Heart left ventricle (tissue), 16 donors: ENCODE measurements around the gene DEPP1. TPM values are rescaled to one million over a fixed set of nuclear protein-coding genes. Genes with fewer than 3 reads are reported as not detected.

Source experiments
- ATAC-seq, 4 donors: fragments of 200-7000 bp; cut with Tn5 transposase; one replicate each; pipeline ENCODE4 v1.9.1; 2020 to 2022; ENCODE audit warnings: moderate library complexity in 4 of 4, mild to moderate bottlenecking in 3 of 4, moderate number of reproducible peaks in 1 of 4
- DNase-seq, 5 donors: peaks; one replicate each; pipeline ENCODE4 v3.0.0-alpha.2; 2020
- H3K27ac ChIP-seq, 12 donors: fragments of 200-600 bp; sonication (generic) in 4 of 12; one replicate each; pipeline versions ENCODE4 v1.5.0 to v1.8.0; 2016 to 2022; ENCODE audit warnings: mild to moderate bottlenecking in 2 of 12
- H3K27me3 ChIP-seq, 9 donors: fragments of 200-600 bp; sonication (generic) in 2 of 9; one replicate each; pipeline versions ENCODE4 v1.5.1 to v1.8.0; 2016 to 2022; ENCODE audit warnings: mild to moderate bottlenecking in 3 of 9
- H3K36me3 ChIP-seq, 9 donors: fragments of 200-600 bp; sonication (generic) in 2 of 9; one replicate each; pipeline versions ENCODE4 v1.5.0 to v1.8.0; 2018 to 2022; ENCODE audit warnings: mild to moderate bottlenecking in 2 of 9
- H3K4me1 ChIP-seq, 12 donors: fragments of 200-600 bp; sonication (generic) in 4 of 12; one replicate each; pipeline versions ENCODE4 v1.5.0 to v1.8.0; 2016 to 2022; ENCODE audit warnings: mild to moderate bottlenecking in 3 of 12
- H3K4me3 ChIP-seq, 12 donors: fragments of 200-600 bp; sonication (generic) in 4 of 12; one replicate each; pipeline versions ENCODE4 v1.5.0 to v1.8.0; 2017 to 2022; ENCODE audit warnings: mild to moderate bottlenecking in 9 of 12, moderate library complexity in 4 of 12
- H3K9me3 ChIP-seq, 12 donors: fragments of 200-600 bp; sonication (generic) in 4 of 12; one replicate each; pipeline versions ENCODE4 v1.5.0 to v1.8.0; 2016 to 2022; ENCODE audit warnings: mild to moderate bottlenecking in 1 of 12
- CTCF ChIP-seq, 12 donors: fragments of 200-600 bp; sonication (generic) in 4 of 12; IDR thresholded peaks; one replicate each; pipeline versions ENCODE4 v1.5.0 to v1.8.0; 2018 to 2022; ENCODE audit warnings: antibody characterized with exemption in 12 of 12, mild to moderate bottlenecking in 5 of 12
- POLR2A ChIP-seq, 2 donors: fragments of 450-650 bp; IDR thresholded peaks; one replicate each; pipeline ENCODE4 v1.6.1; 2017; ENCODE audit warnings: antibody characterized with exemption in 2 of 2, mild to moderate bottlenecking in 2 of 2, moderate library complexity in 2 of 2
- WGBS, 4 donors: extraction: QIAGEN DNeasy Blood & Tissue Kit in 2 of 4; methylation state at CpG; one replicate each; pipeline versions ENCODE4 v1.1.5 to v1.1.7; 2013 to 2018; 5-methylcytosine and 5-hydroxymethylcytosine counted together
- intact Hi-C, 10 donors: fragments of 100-400 bp; cut with DNase I; formaldehyde crosslinking; loops; one replicate each; pipeline versions ENCODE4 v1.11.1 to v1.14.2; 2022
- polyA plus RNA-seq, 2 donors: library from polyadenylated mRNA; stranded (reverse); fragments of 200-250 nt; gene quantifications; one replicate each; pipeline ENCODE4 v1.2.3, GENCODE V29; 2013
- total RNA-seq, 9 donors: library from RNA; depleted of rRNA in 2 of 9; stranded (reverse); fragments of >200 nt in 2 of 9; fragmentation: NEBNext Ultra II Directional in 3 of 9; extraction: Animal tissue kit (Norgen Biotek cat#: 25700) in 3 of 9; gene quantifications; one replicate each; pipeline versions ENCODE4 v1.1.0 to v1.2.4, GENCODE V29; 2016 to 2023
- donor health status: ischemic (EF 13 %, LVEDD 7.1; RV severe dilation, severe dysfunction).
- donor health status: healthy with polysubstance abuse.
- donor health status: DM: no; HTN: yes; CAD: no.
- donor health status: DM: no; HTN: no; CAD: no.
- donor health status: ischemic (EF 25% LVEDD 6.9; RV normal size, moderate dysfunction).
- donor health status: ischemic (EF 25% LVEDD 5.7; RV mildly dilated, moderate dysfunction).
- donor health status: healthy.
- donor health status: DM: yes; HTN: yes; CAD: no.
- donor health status: ischemic (EF 35%, LVEDD 5.7; RV mildly dilated, moderate dysfunction).
- donor health status: nonischemic (EF 11% LVEDD 7.7; RV severe dilation, severe dysfunction).
- donor health status: DM: yes; HTN: yes; CAD: no.
- donor health status: PGD.
- donor health status: ischemic (EF 29% LVEDD 5.4; RV normal size, mild dysfunction).
- donor health status: nonischemic (EF 23%, LVEDD 6.1; RV moderate dilation, normal function).

The DEPP1 gene
- total and polyA plus RNA-seq, 11 donors: 11.0 to 76.5 (median 22.7) TPM

- peak in 1 of 5 donors; percentile 50 for DNase-seq
- H3K4me3 ChIP-seq: peak overlapping the region in 11 of 12 donors; percentile 35 to 92 (median 69)
- peaks cover 9 to 95% (median 67%) of the 10 kb centered on the region in 12 donors for H3K4me1 ChIP-seq
- ATAC-seq: peak in 1 of 4 donors; percentile 2
- H3K27ac ChIP-seq: peak overlapping the region; percentile 62 to 97 (median 90)
- intact Hi-C loops: loop anchor here in 9 of 10 donors (1.0 to 10.0 kb wide), 7 partner anchors 17 to 1301 kb away; partner anchors contain the start of gene RASSF4 (in 1 of the 9)
- peaks cover 0 to 58% (median 39%) of the 10 kb centered on the region in 9 donors for H3K36me3 ChIP-seq
- TF ChIP-seq POLR2A (IDR thresholded peaks at IDR 0.05) (peak in 1 of 2 donors; percentile 37), CTCF (IDR thresholded peaks at IDR 0.05) (no peak)
- no peaks in the 10 kb centered on the region for H3K9me3 ChIP-seq
- H3K27me3 ChIP-seq: no peaks in the 10 kb centered on the region
- WGBS, 4 donors: 13 to 24% (median 21%) methylated on average over 7 to 10 of the region's 10 CpGs
Observed at GRCh38 chr10:44975431-44976331, 2.9 kb downstream of the DEPP1 start.

- Histone ChIP-seq H3K4me3 (peak overlapping the region in 11 of 12 donors; percentile 5 to 92 (median 69)), H3K9me3 (no peaks in the 10 kb centered on the region), H3K27ac (peak overlapping the region; percentile 54 to 97 (median 90)), H3K27me3 (no peaks in the 10 kb centered on the region), H3K4me1 (peaks cover 9 to 92% (median 59%) of the 10 kb centered on the region in 12 donors), H3K36me3 (peaks cover 0 to 60% (median 44%) of the 10 kb centered on the region in 9 donors)
- peak; percentile 92 to 100 (median 98) for TF ChIP-seq CTCF (IDR thresholded peaks at IDR 0.05)
- TF ChIP-seq POLR2A (IDR thresholded peaks at IDR 0.05): peak in 1 of 2 donors; percentile 61
- WGBS, 4 donors: 3 to 8% (median 7%) methylated on average over 34 to 46 of the region's 46 CpGs
- ATAC-seq (peak; percentile 34 to 79 (median 67)), DNase-seq (peak; percentile 76 to 86 (median 82))
- intact Hi-C loops: loop anchor here (1.0 to 10.0 kb wide), 7 partner anchors 16 to 1300 kb away; partner anchors contain the start of gene RASSF4 (in 1 of the 10)
Observed at GRCh38 chr10:44974628-44975430, 3.8 kb downstream of the DEPP1 start.

- H3K9me3 ChIP-seq: no peaks in the 10 kb centered on the region
- H3K4me1 ChIP-seq: peaks cover 7 to 92% (median 59%) of the 10 kb centered on the region in 12 donors
- ATAC-seq: peak in 1 of 4 donors; percentile 0
- H3K4me3 ChIP-seq: peak overlapping the region in 10 of 12 donors; percentile 45 to 92 (median 71)
- DNase-seq: peak in 1 of 5 donors; percentile 49
- 40 to 54% (median 42%) methylated on average over 4 to 7 of the region's 7 CpGs for WGBS, 4 donors
- H3K36me3 ChIP-seq: peaks cover 0 to 66% (median 44%) of the 10 kb centered on the region in 9 donors
- intact Hi-C loops: loop anchor here in 7 of 10 donors (2.0 to 10.0 kb wide), 6 partner anchors 15 to 1299 kb away; partner anchors contain the start of gene RASSF4 (in 1 of the 7)
- no peaks in the 10 kb centered on the region for H3K27me3 ChIP-seq
- TF ChIP-seq CTCF (IDR thresholded peaks at IDR 0.05) (no peak), POLR2A (IDR thresholded peaks at IDR 0.05) (no peak)
- peak overlapping the region; percentile 54 to 97 (median 90) for H3K27ac ChIP-seq
Observed at GRCh38 chr10:44974082-44974627, 4.5 kb downstream of the DEPP1 start.
